GM12864 (cell line): Measurements from ENCODE around the gene SNAPIN.
A peak's percentile ranks its signal among the peaks of the same experiment; 100 is the strongest.

Experiments used
- DNase-seq: peaks from one replicate; pipeline ENCODE4 v3.0.0-alpha.2; 2011; ENCODE audit warnings: low read depth
- H3K4me3 ChIP-seq: 2 replicates; pipeline ENCODE4 v1.5.1; 2011; ENCODE audit warnings: mild to moderate bottlenecking, low read depth, low read length, control low read depth
- TF ChIP-seq, protein P1 (sequence below): IDR thresholded peaks from 2 replicates; pipeline ENCODE4 v1.5.1; 2011; ENCODE audit warnings: low read depth, mild to moderate bottlenecking, moderate library complexity, low read length, control low read depth, inconsistent platforms; ENCODE audit errors: missing control alignments

SNAPIN gene

DNA sequence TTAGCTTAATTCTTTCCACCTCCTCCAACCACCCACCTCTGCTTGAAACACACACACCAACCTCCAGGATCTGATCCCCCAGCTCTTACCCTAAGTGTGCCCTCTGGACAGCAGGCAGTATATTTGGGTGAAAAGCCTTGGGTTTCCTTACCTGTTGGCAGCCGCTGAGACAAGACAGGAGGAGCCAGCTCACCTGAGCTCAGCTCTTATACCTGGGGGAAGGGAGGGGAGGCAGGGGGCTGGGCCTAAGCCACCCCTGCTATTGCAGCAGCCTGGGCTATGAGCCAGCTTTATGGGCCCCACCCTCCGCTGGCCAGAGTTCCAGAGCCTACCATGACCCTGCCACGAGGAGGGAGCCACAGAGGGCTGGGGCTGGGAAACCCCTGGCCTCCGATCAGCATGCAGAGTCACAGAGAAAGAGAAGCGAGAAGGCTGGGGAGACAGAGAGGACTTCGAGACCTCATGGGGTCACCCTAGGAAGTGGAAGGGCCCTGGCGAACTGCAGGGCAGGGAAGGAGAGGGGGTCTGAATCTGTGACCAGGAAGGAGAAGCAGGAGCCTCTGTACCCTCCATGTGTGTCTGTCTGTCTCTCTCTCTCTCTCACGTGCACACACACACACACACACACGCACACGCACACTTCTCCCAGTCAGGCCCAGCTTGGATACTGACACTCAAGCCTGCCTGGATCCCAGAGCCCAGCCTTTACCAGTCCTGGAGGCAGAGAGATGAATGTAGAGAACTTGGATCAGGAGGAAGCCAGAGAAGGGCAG is 42.2 kb upstream of the SNAPIN start, which contains the start of gene S100A14:
S100A14 (minus strand) TSS at position 182 of the 773 bp plus-strand sequence. CDS start 467 bp downstream, outside the sequence.
- H3K4me3 ChIP-seq, result no peak within 1 kb of the TSS
- no peak for DNase-seq
- TF ChIP-seq, protein P1, sequence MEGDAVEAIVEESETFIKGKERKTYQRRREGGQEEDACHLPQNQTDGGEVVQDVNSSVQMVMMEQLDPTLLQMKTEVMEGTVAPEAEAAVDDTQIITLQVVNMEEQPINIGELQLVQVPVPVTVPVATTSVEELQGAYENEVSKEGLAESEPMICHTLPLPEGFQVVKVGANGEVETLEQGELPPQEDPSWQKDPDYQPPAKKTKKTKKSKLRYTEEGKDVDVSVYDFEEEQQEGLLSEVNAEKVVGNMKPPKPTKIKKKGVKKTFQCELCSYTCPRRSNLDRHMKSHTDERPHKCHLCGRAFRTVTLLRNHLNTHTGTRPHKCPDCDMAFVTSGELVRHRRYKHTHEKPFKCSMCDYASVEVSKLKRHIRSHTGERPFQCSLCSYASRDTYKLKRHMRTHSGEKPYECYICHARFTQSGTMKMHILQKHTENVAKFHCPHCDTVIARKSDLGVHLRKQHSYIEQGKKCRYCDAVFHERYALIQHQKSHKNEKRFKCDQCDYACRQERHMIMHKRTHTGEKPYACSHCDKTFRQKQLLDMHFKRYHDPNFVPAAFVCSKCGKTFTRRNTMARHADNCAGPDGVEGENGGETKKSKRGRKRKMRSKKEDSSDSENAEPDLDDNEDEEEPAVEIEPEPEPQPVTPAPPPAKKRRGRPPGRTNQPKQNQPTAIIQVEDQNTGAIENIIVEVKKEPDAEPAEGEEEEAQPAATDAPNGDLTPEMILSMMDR, result no peak

DNA sequence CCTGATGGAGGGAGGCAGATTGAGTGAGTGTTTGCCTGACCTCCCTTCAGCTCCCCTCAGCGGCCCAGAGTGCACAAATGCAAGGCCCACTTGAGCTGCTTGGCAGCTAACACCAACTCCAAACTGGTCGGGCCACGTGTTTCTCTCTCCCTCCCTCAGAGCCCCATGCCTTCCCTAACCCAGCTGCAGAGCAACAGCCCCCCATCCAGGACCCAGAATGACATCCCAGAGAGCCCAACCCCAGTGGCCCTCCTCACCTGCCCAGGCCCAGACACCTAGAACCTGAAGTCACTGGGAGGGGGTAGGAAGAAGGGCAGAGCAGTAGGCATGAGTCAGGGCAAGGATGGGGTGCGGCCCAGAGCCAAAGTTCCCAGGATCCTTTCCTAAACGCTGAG is 41.6 kb upstream of the SNAPIN start:
- TF ChIP-seq, protein P1, result no peak
- no peak overlapping the region for H3K4me3 ChIP-seq
- no peak for DNase-seq

DNA sequence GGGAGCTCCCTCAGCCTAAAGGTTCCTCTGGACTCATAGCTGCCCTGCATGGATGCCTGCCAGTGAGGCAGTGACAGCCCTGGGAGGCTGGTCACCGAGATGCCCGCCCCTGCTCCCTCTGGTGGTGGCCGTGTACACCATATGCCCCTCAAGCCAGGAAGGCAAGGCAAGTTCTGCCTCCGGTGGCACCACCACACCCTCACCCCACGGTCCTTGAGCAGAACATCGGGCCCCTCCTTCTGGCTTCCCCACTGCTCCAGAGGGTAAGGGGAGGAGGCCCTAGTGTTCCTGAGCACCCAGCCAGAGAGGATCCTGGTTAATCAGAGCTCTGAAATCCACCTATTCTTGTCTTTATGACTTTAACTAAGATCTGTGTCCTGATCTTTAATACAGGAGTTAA is 40.8 kb upstream of the SNAPIN start:
- no peak for DNase-seq
- no peak overlapping the region for H3K4me3 ChIP-seq
- TF ChIP-seq, protein P1, result peak; percentile 88

DNA sequence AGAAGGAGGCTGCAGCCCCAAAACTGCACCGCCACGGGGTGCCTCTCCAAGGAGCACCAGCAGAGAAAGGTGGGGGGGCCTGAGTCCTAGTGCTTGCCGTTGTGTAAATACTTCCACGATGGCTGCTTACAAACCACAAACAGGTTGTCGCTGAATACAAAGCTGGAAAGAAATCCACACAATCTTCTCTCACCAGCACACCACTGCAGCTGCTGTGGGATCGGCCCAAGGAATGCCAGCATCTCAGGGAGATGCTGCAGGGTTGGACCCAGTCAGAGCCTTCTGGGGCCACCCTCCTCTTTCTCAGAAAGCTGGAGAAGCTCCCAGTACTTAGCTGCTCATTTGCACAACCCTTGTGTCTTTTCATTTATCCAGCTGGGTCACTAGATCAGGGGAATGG is 39.3 kb upstream of the SNAPIN start:
- no peak for DNase-seq
- no peak overlapping the region for H3K4me3 ChIP-seq
- TF ChIP-seq, protein P1, result no peak

DNA sequence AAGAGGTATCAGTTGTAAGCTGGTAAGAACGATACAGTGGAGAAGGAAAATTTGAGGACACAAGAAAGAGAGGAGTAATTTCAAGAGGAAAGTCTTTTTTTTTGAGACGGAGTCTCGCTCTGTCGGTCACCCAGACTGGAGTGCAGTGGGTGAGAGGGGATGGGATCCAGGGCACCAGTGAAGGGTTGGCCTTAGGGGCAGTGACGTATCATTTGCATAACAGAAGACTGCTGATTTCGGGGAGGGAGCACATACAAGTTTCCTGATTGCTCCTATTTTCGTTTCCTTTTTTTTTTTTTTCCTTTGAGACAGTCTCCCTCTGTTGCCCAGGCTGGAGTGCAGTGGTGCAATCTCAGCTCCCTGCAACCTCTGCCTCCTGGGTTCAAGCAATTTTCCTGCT is 35.4 kb upstream of the SNAPIN start:
- TF ChIP-seq, protein P1, result no peak
- DNase-seq, result no peak
- H3K4me3 ChIP-seq, result no peak overlapping the region

DNA sequence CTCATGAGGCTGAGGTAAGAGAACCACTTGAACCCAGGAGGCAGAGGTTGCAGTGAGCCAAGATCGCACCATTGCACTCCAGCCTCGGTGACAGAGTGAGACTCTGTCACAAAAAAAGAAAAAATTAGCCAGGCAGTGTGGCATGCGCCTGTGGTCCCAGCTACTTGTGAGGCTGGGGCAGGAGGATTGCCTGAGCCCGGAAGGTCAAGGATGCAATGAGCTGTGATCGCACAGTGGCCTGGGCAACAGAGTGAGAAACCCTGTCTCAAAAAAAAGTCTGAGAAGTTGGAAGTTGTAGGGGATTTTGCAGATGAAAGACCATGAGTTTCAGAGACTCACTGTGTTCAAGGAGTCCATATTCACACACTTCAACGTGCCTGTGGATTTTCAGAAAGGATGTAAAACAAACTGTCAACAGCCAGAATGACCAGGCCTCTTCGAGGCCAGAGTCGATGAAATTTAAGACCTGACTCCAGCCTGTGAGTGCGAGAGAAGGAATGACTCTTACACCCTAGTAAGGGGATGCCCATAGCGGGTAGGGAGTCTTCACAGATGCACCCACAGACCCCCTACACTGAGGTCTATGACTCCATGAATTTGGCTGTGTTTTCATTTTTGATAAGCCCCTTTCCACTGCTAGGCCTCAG is 33.4 kb upstream of the SNAPIN start:
- no peak for DNase-seq
- no peak overlapping the region for H3K4me3 ChIP-seq
- TF ChIP-seq, protein P1, result no peak
